PC-9 (cell line): ENCODE data around the gene KLC3.

Source experiments
- CTCF ChIP-seq: fragments of 200-600 bp; sonication (generic); conservative IDR thresholded peaks from 2 replicates; pipeline ENCODE4 v1.6.1; 2017; ENCODE audit warnings: mixed run types, antibody characterized with exemption, mild to moderate bottlenecking, moderate library complexity
- EZH2 ChIP-seq: fragments of 200-600 bp; sonication (generic); IDR thresholded peaks from 2 replicates; pipeline ENCODE4 v1.8.0; 2017; ENCODE audit warnings: antibody characterized with exemption, low read depth

GRCh38 chr19:45400192-45400591 lies 59.6 kb downstream of the KLC3 start:
- no peak for TF ChIP-seq CTCF
- no peak for TF ChIP-seq EZH2
